GM19035 (cell line): ENCODE results near the gene RAD21L1.

Experiments used
- ATAC-seq: cut with Tn5 transposase; IDR thresholded peaks from one replicate; pipeline ENCODE4 v1.9.1; 2021; ENCODE audit not compliant: unreplicated experiment

RAD21L1 gene

GRCh38 chr20:1269235-1269634, 43.4 kb downstream of the RAD21L1 start:
- ATAC-seq = no peak

- no peak for ATAC-seq
Measured at GRCh38 chr20:1269850-1270249, 44.0 kb downstream of the RAD21L1 start.

- ATAC-seq = no peak
Measured at GRCh38 chr20:1272368-1273100, 46.7 kb downstream of the RAD21L1 start.

- no peak for ATAC-seq
Measured at GRCh38 chr20:1273366-1273765, 47.5 kb downstream of the RAD21L1 start.

GRCh38 chr20:1274485-1275311, 48.9 kb downstream of the RAD21L1 start:
- no peak for ATAC-seq

GRCh38 chr20:1275919-1276318, 50.1 kb downstream of the RAD21L1 start:
- no peak for ATAC-seq

GRCh38 chr20:1277529-1278322, 51.9 kb downstream of the RAD21L1 start:
- no peak for ATAC-seq

GRCh38 chr20:1278993-1279392, 53.1 kb downstream of the RAD21L1 start:
- no peak for ATAC-seq

- no peak for ATAC-seq
Measured at GRCh38 chr20:1280195-1281102, 54.6 kb downstream of the RAD21L1 start.

- ATAC-seq = no peak
Measured at GRCh38 chr20:1281279-1282057, 55.6 kb downstream of the RAD21L1 start.

GRCh38 chr20:1282966-1283365, 57.1 kb downstream of the RAD21L1 start:
- ATAC-seq = no peak

GRCh38 chr20:1283522-1284510, 58.0 kb downstream of the RAD21L1 start:
- ATAC-seq = no peak

- no peak for ATAC-seq
Measured at GRCh38 chr20:1286267-1287024, 60.6 kb downstream of the RAD21L1 start.

GRCh38 chr20:1287306-1287705, 61.5 kb downstream of the RAD21L1 start:
- no peak for ATAC-seq

GRCh38 chr20:1287787-1288569, 62.1 kb downstream of the RAD21L1 start:
- no peak for ATAC-seq

GRCh38 chr20:1291191-1291741, 65.4 kb downstream of the RAD21L1 start:
- no peak for ATAC-seq

- no peak for ATAC-seq
Measured at GRCh38 chr20:1292620-1293019, 66.8 kb downstream of the RAD21L1 start.
